DMS114 treated with DMSO at 0.1 percent for 48 hours (cell line): ENCODE data around the gene CNPY4.
A peak's percentile ranks its signal among the peaks of the same experiment; 100 is the strongest.
"Not testable (repeated sequence)": the region's sequence is repeated elsewhere in the genome, so short reads cannot be mapped to it uniquely, and the experiment has no call there.

ENCODE experiments used
- DNase-seq: peaks from one replicate; lab custom pipeline; 2025; ENCODE audit not compliant: unreplicated experiment; lab: John Stamatoyannopoulos, UW

CNPY4 gene

GRCh38 chr7:100146350-100146749 lies 26.9 kb downstream of the CNPY4 start:
- not testable (repeated sequence) for DNase-seq

- DNase-seq = no peak
Observed at GRCh38 chr7:100147278-100147677, 27.8 kb downstream of the CNPY4 start.

GRCh38 chr7:100148225-100148558 lies 28.8 kb downstream of the CNPY4 start:
- no peak for DNase-seq

GRCh38 chr7:100148559-100149328 lies 29.3 kb downstream of the CNPY4 start, which contains the start of gene LAMTOR4:
Gene LAMTOR4 (plus strand): TSS chr7:100148918. CDS start chr7:100148973, 55 bp downstream.
- DNase-seq = peak; percentile 97

- no peak for DNase-seq
Observed at GRCh38 chr7:100152404-100152803, 33.0 kb downstream of the CNPY4 start.

- DNase-seq = no peak
Observed at GRCh38 chr7:100152937-100153666, 33.7 kb downstream of the CNPY4 start.

GRCh38 chr7:100153708-100154535 lies 34.5 kb downstream of the CNPY4 start:
- no peak for DNase-seq

- DNase-seq = no peak
Observed at GRCh38 chr7:100154651-100155491, 35.4 kb downstream of the CNPY4 start.

GRCh38 chr7:100155553-100156317 lies 36.3 kb downstream of the CNPY4 start:
- DNase-seq = no peak

GRCh38 chr7:100156331-100157068 lies 37.1 kb downstream of the CNPY4 start:
- no peak for DNase-seq

GRCh38 chr7:100157069-100157333 lies 37.6 kb downstream of the CNPY4 start:
- DNase-seq = no peak

- DNase-seq = peak; percentile 21
Observed at GRCh38 chr7:100157334-100158228, 38.1 kb downstream of the CNPY4 start.

- DNase-seq = peak; percentile 74
Observed at GRCh38 chr7:100158229-100159098, 39.0 kb downstream of the CNPY4 start, which contains the start of gene TRAPPC14. Gene TRAPPC14 (minus strand): TSS chr7:100158723. CDS start chr7:100158499, 224 bp downstream.

GRCh38 chr7:100159099-100159623 lies 39.7 kb downstream of the CNPY4 start:
- DNase-seq = no peak

GRCh38 chr7:100160067-100160466 lies 40.6 kb downstream of the CNPY4 start:
- DNase-seq = no peak

- DNase-seq = no peak
Observed at GRCh38 chr7:100163006-100163531, 43.6 kb downstream of the CNPY4 start.

GRCh38 chr7:100163871-100164270 lies 44.4 kb downstream of the CNPY4 start:
- no peak for DNase-seq
